Endothelial cell of umbilical vein (primary cell): ENCODE data around the gene BTBD10. TPM values are rescaled to one million over a fixed set of nuclear protein-coding genes. Genes with fewer than 3 reads are reported as not detected.

Experiments used
- BruUV-seq: library from RNA; stranded (reverse); fragments of 400-500 nt; replicated peaks from 2 replicates; lab custom pipeline; 2021; lab: Mats Ljungman, UMichigan
- CTCF ChIA-PET: fragments of 300-600, 350-600 bp; sonication (Branson Sonifier 250); formaldehyde crosslinking; loops from one replicate; lab custom pipeline; 2021; ENCODE audit warnings: antibody characterized with exemption, inconsistent platforms; lab: Charles Lee
- POLR2A ChIA-PET: fragments of 300-600, 350-600 bp; sonication (Branson Sonifier 250); formaldehyde crosslinking; loops from one replicate; lab custom pipeline; 2021; ENCODE audit warnings: antibody characterized with exemption, inconsistent platforms; lab: Charles Lee
- DNase-seq: peaks from one replicate; pipeline ENCODE4 v3.0.0-alpha.2; 2011; ENCODE audit warnings: low read depth, low spot score
- FAIRE-seq: peaks from 2 replicates; lab custom pipeline; 2011; peaks lifted over from hg19 to GRCh38; lab: Jason Lieb, UNC
- H2AFZ ChIP-seq: 2 replicates; pipeline ENCODE4 v1.6.0; 2012; ENCODE audit warnings: low read depth, low read length, control low read depth, inconsistent platforms
- H3K27ac ChIP-seq: 2 replicates; pipeline ENCODE4 v1.5.1; 2011; ENCODE audit warnings: low read depth, mild to moderate bottlenecking, control low read depth, low read length, moderate library complexity; ENCODE audit not compliant: insufficient read depth
- H3K27me3 ChIP-seq, 2 experiments: 2 replicates each; pipeline versions ENCODE4 v1.6.0 to v1.6.1; 2011; ENCODE audit warnings: low read length in 2 of 2, mixed read lengths in 1 of 2; ENCODE audit not compliant: control insufficient read depth in 2 of 2, insufficient read depth in 2 of 2
- H3K36me3 ChIP-seq, 2 experiments: 2 replicates in 1 of 2; 3 replicates in 1 of 2; pipeline ENCODE4 v1.5.1; 2011; ENCODE audit warnings: low read length in 2 of 2, mild to moderate bottlenecking in 1 of 2, moderate library complexity in 1 of 2; ENCODE audit not compliant: control insufficient read depth in 2 of 2, insufficient read depth in 2 of 2; ENCODE audit errors: extremely low read depth in 1 of 2
- H3K4me1 ChIP-seq: 3 replicates; pipeline ENCODE4 v1.5.1; 2011; ENCODE audit warnings: mild to moderate bottlenecking, low read length; ENCODE audit not compliant: control insufficient read depth, insufficient read depth; ENCODE audit errors: extremely low read depth
- H3K4me2 ChIP-seq: 2 replicates; pipeline ENCODE4 v1.6.1; 2011; ENCODE audit warnings: low read length, control low read depth, mixed read lengths; ENCODE audit not compliant: insufficient read depth
- H3K4me3 ChIP-seq, 3 experiments: fragments of 200-600 bp in 1 of 3; sonication (generic), shearing (Covaris generic) in 1 of 3; replicated peaks in 1 of 3; 2 replicates each; pipeline ENCODE4 v1.5.1; 2011 to 2016; ENCODE audit warnings: control low read depth in 3 of 3, low read length in 3 of 3, mild to moderate bottlenecking in 2 of 3, inconsistent platforms in 1 of 3, low read depth in 1 of 3, moderate library complexity in 1 of 3; ENCODE audit not compliant: insufficient read depth in 1 of 3
- H3K79me2 ChIP-seq: 2 replicates; pipeline ENCODE4 v1.6.0; 2012; ENCODE audit warnings: low read length, inconsistent platforms; ENCODE audit not compliant: control insufficient read depth, insufficient read depth
- H3K9ac ChIP-seq: replicated peaks from 2 replicates; pipeline ENCODE3; 2011; ENCODE audit warnings: low read length, control low read depth; ENCODE audit not compliant: insufficient read depth; ENCODE audit errors: extremely low read depth
- H3K9me1 ChIP-seq: replicated peaks from 3 replicates; pipeline ENCODE4 v1.6.0; 2011; ENCODE audit warnings: mild to moderate bottlenecking, low read length; ENCODE audit not compliant: control insufficient read depth, insufficient read depth; ENCODE audit errors: extremely low read depth
- H3K9me3 ChIP-seq: replicated peaks from 2 replicates; pipeline ENCODE4 v1.5.1; 2012; ENCODE audit warnings: low read length, inconsistent platforms; ENCODE audit not compliant: control insufficient read depth, insufficient read depth
- H4K20me1 ChIP-seq: replicated peaks from 2 replicates; pipeline ENCODE3; 2011; ENCODE audit warnings: mild to moderate bottlenecking, low read length; ENCODE audit not compliant: control insufficient read depth, insufficient read depth; ENCODE audit errors: extremely low read depth
- EZH2 ChIP-seq: IDR thresholded peaks from 2 replicates; pipeline ENCODE4 v1.6.1; 2012; ENCODE audit warnings: borderline replicate concordance, low read depth, mild to moderate bottlenecking, moderate library complexity, low read length, inconsistent platforms; ENCODE audit not compliant: severe bottlenecking
- GATA2 ChIP-seq: IDR thresholded peaks from 2 replicates; pipeline ENCODE4 v1.7.0; 2011; ENCODE audit warnings: low read depth, mild to moderate bottlenecking, moderate library complexity, mixed read lengths, low read length; ENCODE audit not compliant: insufficient read length, insufficient read depth
- MYC ChIP-seq: IDR thresholded peaks from one replicate; pipeline ENCODE4 v1.6.1; 2011; ENCODE audit warnings: mild to moderate bottlenecking, low read depth, low read length
- POLR2AphosphoS5 ChIP-seq: IDR thresholded peaks from 2 replicates; pipeline ENCODE4 v1.6.1; 2012; ENCODE audit warnings: low read depth, mild to moderate bottlenecking, control low read depth, low read length, moderate library complexity; ENCODE audit not compliant: insufficient read depth
- dilution Hi-C: fragments of 300-500 bp; cut with MboI; formaldehyde crosslinking; loops from one replicate; pipeline ENCODE4 v1.15.0; 2019; ENCODE audit warnings: low sequenced_read_pairs; ENCODE audit not compliant: extremely low pct_ligation_motif_present
- intact Hi-C: fragments of 100-400 bp; cut with micrococcal nuclease; formaldehyde crosslinking; loops from one replicate; pipeline ENCODE4 v1.10.0; 2022
- polyA plus RNA-seq, 4 experiments: library from polyadenylated mRNA; depleted of rRNA in 3 of 4; stranded (reverse) in 3 of 4; unstranded in 1 of 4; fragments of >200 nt; gene quantifications; 2 replicates each; pipeline versions ENCODE4 v1.2.1 to v1.2.3, GENCODE V29; 2011 to 2012; ENCODE audit warnings: missing spikeins in 1 of 4
- total RNA-seq: library from RNA; stranded (reverse); gene quantifications from 2 replicates; pipeline ENCODE4 v1.2.3, GENCODE V29; 2021
- TF ChIP-seq, protein P1 (sequence below), 2 donors: IDR thresholded peaks; 1 replicate in 1 of 2; 2 replicates in 1 of 2; pipeline ENCODE4 v1.5.1; 2011; ENCODE audit warnings: low read length in 2 of 2, mild to moderate bottlenecking in 2 of 2, moderate library complexity in 2 of 2, control low read depth in 1 of 2, inconsistent platforms in 1 of 2, low read depth in 1 of 2; ENCODE audit not compliant: insufficient read depth in 1 of 2; ENCODE audit errors: extremely low read depth in 1 of 2

Gene BTBD10
- total and polyA plus RNA-seq, 2 donors (not counting 3 experiments of a cell fraction or from before 2014, with no cell fraction given), result 31.7 to 49.6 TPM

DNA sequence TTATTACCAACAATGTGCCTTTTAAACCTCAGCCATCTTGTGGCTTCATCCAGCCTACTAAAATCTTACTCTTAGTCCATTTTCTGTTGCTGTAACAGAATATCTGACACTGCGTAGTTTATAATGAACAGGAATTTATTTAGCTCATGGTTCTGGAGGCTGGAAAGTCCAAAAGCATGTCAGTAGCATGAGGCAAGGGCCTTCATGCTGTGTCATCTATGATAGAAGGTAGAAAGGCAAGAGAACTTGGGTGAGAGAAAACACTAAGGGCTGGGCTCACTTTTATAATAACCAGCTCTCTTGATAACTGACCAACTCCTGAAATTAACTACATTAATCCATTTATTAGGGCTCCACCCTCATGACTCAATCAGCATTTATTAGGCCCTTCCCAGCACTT lies 13.5 kb downstream of the BTBD10 start:
- Histone ChIP-seq H3K4me1 (peaks cover 45% of the 10 kb centered on the region), H3K36me3 (no peaks in the 10 kb centered on the region), H3K79me2 (peaks cover 94% of the 10 kb centered on the region), H3K4me3 (no peak overlapping the region), H3K9ac (peak overlapping the region; percentile 13), H3K9me3 (no peaks in the 10 kb centered on the region), H3K27ac (peak overlapping the region; percentile 52), H4K20me1 (peaks cover 6% of the 10 kb centered on the region), H3K27me3 (no peaks in the 10 kb centered on the region), H2AFZ (no peak overlapping the region), H3K4me2 (no peak overlapping the region), H3K9me1 (no peaks in the 10 kb centered on the region)
- DNase-seq (no peak), FAIRE-seq (no peak)
- ChIA-PET CTCF (interaction anchor here (1.3 to 2.4 kb wide), 2 partner anchors 9 to 11 kb away, joined by 4 to 11 read pairs; no protein-coding TSS in a partner anchor), POLR2A (no interaction called here)
- TF ChIP-seq EZH2 (no peak), POLR2AphosphoS5 (no peak), GATA2 (no peak), MYC (no peak)
- TF ChIP-seq, protein P1, sequence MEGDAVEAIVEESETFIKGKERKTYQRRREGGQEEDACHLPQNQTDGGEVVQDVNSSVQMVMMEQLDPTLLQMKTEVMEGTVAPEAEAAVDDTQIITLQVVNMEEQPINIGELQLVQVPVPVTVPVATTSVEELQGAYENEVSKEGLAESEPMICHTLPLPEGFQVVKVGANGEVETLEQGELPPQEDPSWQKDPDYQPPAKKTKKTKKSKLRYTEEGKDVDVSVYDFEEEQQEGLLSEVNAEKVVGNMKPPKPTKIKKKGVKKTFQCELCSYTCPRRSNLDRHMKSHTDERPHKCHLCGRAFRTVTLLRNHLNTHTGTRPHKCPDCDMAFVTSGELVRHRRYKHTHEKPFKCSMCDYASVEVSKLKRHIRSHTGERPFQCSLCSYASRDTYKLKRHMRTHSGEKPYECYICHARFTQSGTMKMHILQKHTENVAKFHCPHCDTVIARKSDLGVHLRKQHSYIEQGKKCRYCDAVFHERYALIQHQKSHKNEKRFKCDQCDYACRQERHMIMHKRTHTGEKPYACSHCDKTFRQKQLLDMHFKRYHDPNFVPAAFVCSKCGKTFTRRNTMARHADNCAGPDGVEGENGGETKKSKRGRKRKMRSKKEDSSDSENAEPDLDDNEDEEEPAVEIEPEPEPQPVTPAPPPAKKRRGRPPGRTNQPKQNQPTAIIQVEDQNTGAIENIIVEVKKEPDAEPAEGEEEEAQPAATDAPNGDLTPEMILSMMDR (IDR thresholded peaks at IDR 0.05; ENCODE audit: extremely low read depth in 1 of 2, insufficient read depth in 1 of 2, low read depth in 1 of 2, low read length in 2 of 2), result no peak
- no TSS peak for BruUV-seq
- intact Hi-C loops (loop anchor here (10.0 kb wide), 1 partner anchor 335 kb away; no protein-coding TSS in a partner anchor), dilution Hi-C loops (no loop called here)
